Colonic mucosa (tissue), 4 donors: ENCODE results near the gene SLC1A3. TPM values are rescaled to one million over a fixed set of nuclear protein-coding genes. Genes with fewer than 3 reads are reported as not detected.

Source experiments
- DNase-seq: peaks from one replicate; pipeline ENCODE4 v3.0.0-alpha.2; 2020
- H3K27ac ChIP-seq: fragments of 200-600 bp; one replicate; pipeline ENCODE4 v1.8.0; 2021
- H3K27me3 ChIP-seq: fragments of 200-600 bp; one replicate; pipeline ENCODE4 v1.8.0; 2021
- H3K36me3 ChIP-seq: fragments of 200-600 bp; one replicate; pipeline ENCODE4 v1.8.0; 2021
- H3K4me1 ChIP-seq: fragments of 200-600 bp; one replicate; pipeline ENCODE4 v1.8.0; 2021; ENCODE audit warnings: mild to moderate bottlenecking
- H3K4me3 ChIP-seq: fragments of 200-600 bp; one replicate; pipeline ENCODE4 v1.8.0; 2021
- H3K9ac ChIP-seq, 2 donors: one replicate each; pipeline ENCODE4 v1.7.0; 2013; ENCODE audit warnings: control low read depth in 2 of 2, low read depth in 2 of 2, low read length in 2 of 2
- H3K9me3 ChIP-seq: fragments of 200-600 bp; one replicate; pipeline ENCODE4 v1.8.0; 2021
- CTCF ChIP-seq: fragments of 200-600 bp; IDR thresholded peaks from one replicate; pipeline ENCODE4 v1.8.0; 2022; ENCODE audit warnings: antibody characterized with exemption, mild to moderate bottlenecking
- intact Hi-C: fragments of 100-400 bp; cut with DNase I; formaldehyde crosslinking; loops from one replicate; pipeline ENCODE4 v1.14.1; 2022
- total RNA-seq, 2 donors: library from RNA; stranded (reverse); fragmentation: NEBNext Ultra II Directional in 1 of 2; extraction: Animal tissue kit (Norgen Biotek cat#: 25700) in 1 of 2; gene quantifications; one replicate each; pipeline ENCODE4 v1.2.1, GENCODE V29; 2021
- donor health status: healthy.
- donor health status: DM: no; HTN: no; CAD: no.
- donor health status: DM: no; HTN: no; CAD: no.

The SLC1A3 gene
- total RNA-seq, 2 donors from 2014 or later: 0.50 to 1.9 TPM

GRCh38 chr5:36619012-36619635 is 12.7 kb downstream of the SLC1A3 start:
- Histone ChIP-seq H3K36me3 (no peaks in the 10 kb centered on the region), H3K27me3 (no peaks in the 10 kb centered on the region), H3K4me1 (no peaks in the 10 kb centered on the region), H3K27ac (no peak overlapping the region), H3K9ac (no peak overlapping the region), H3K4me3 (no peak overlapping the region), H3K9me3 (no peaks in the 10 kb centered on the region)
- intact Hi-C loops: no loop called here
- DNase-seq: no peak
- TF ChIP-seq CTCF: no peak

- Histone ChIP-seq H3K9ac (no peak overlapping the region), H3K27ac (no peak overlapping the region), H3K27me3 (no peaks in the 10 kb centered on the region), H3K9me3 (no peaks in the 10 kb centered on the region), H3K36me3 (no peaks in the 10 kb centered on the region), H3K4me1 (no peaks in the 10 kb centered on the region), H3K4me3 (no peak overlapping the region)
- no peak for DNase-seq
- no peak for TF ChIP-seq CTCF
- intact Hi-C loops: no loop called here
These were observed 15.6 kb downstream of the SLC1A3 start for GRCh38 chr5:36621985-36622384.

- no peak overlapping the region for H3K9ac ChIP-seq
- H3K4me1 ChIP-seq: no peaks in the 10 kb centered on the region
- H3K36me3 ChIP-seq: no peaks in the 10 kb centered on the region
- H3K27ac ChIP-seq: no peak overlapping the region
- DNase-seq: no peak
- H3K4me3 ChIP-seq: no peak overlapping the region
- no peak for TF ChIP-seq CTCF
- H3K27me3 ChIP-seq: no peaks in the 10 kb centered on the region
- intact Hi-C loops: no loop called here
- H3K9me3 ChIP-seq: no peaks in the 10 kb centered on the region
These were observed 17.4 kb downstream of the SLC1A3 start for GRCh38 chr5:36623832-36624231.

GRCh38 chr5:36624277-36624676 is 17.9 kb downstream of the SLC1A3 start:
- H3K36me3 ChIP-seq: no peaks in the 10 kb centered on the region
- no peak for DNase-seq
- intact Hi-C loops: no loop called here
- H3K9me3 ChIP-seq: no peaks in the 10 kb centered on the region
- H3K4me3 ChIP-seq: no peak overlapping the region
- no peak for TF ChIP-seq CTCF
- H3K27me3 ChIP-seq: no peaks in the 10 kb centered on the region
- H3K9ac ChIP-seq: no peak overlapping the region
- no peak overlapping the region for H3K27ac ChIP-seq
- H3K4me1 ChIP-seq: no peaks in the 10 kb centered on the region

- Histone ChIP-seq H3K9ac (no peak overlapping the region), H3K27ac (no peak overlapping the region), H3K4me3 (no peak overlapping the region), H3K4me1 (no peaks in the 10 kb centered on the region), H3K27me3 (no peaks in the 10 kb centered on the region), H3K9me3 (no peaks in the 10 kb centered on the region), H3K36me3 (no peaks in the 10 kb centered on the region)
- intact Hi-C loops: no loop called here
- no peak for TF ChIP-seq CTCF
- DNase-seq: no peak
These were observed 22.3 kb downstream of the SLC1A3 start for GRCh38 chr5:36628695-36629094.
